ENCODE measurements around the gene RABGEF1. TPM values are rescaled to one million over a fixed set of nuclear protein-coding genes. Genes with fewer than 3 reads are reported as not detected.

The RABGEF1 gene
- total and polyA plus RNA-seq, 2 donors (not counting 3 experiments of a cell fraction or from before 2014, with no cell fraction given) = 11.6 to 15.5 TPM

DNA sequence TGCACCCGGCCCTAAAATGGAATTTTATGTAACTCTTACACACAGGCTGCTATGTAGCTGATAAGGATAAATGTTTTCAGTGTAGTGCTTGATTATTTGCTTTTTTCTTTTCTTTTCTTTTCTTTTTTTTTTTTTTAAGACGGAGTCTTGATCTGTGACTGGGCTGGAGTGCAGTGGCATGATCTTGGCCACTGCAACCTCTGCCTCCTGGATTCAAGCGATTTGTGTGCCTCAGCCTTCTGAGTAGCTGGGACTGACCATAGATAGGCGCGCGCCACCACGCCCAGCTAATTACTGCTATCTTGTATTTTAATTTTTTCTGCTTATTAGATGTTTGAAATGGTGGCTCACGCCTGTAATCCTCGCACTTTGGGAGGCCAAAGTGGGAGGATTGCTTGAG, 3.4 kb downstream of the RABGEF1 start:
- Histone ChIP-seq H3K4me1 (ENCODE audit: control insufficient read depth, extremely low read depth, insufficient read depth, low read length) (peaks cover 5% of the 10 kb centered on the region), H4K20me1 (replicated peaks; ENCODE audit: control insufficient read depth, extremely low read depth, insufficient read depth, low read length) (peaks cover 3% of the 10 kb centered on the region), H3K4me2 (ENCODE audit: insufficient read depth, low read length) (no peak overlapping the region), H3K36me3 (ENCODE audit: control insufficient read depth in 2 of 2, extremely low read depth in 1 of 2, insufficient read depth in 2 of 2, low read length in 2 of 2) (no peaks in the 10 kb centered on the region), H3K27me3 (ENCODE audit: control insufficient read depth in 2 of 2, insufficient read depth in 2 of 2, low read length in 2 of 2) (no peaks in the 10 kb centered on the region), H3K9ac (replicated peaks; ENCODE audit: extremely low read depth, insufficient read depth, low read length) (no peak overlapping the region), H3K4me3 (replicated peaks in 1 of 3; ENCODE audit: insufficient read depth in 1 of 3, low read depth in 1 of 3, low read length in 3 of 3) (no peak overlapping the region), H3K27ac (ENCODE audit: insufficient read depth, low read depth, low read length) (no peak overlapping the region), H3K9me3 (replicated peaks; ENCODE audit: control insufficient read depth, insufficient read depth, low read length) (no peaks in the 10 kb centered on the region), H3K79me2 (ENCODE audit: control insufficient read depth, insufficient read depth, low read length) (peaks cover 73% of the 10 kb centered on the region), H2AFZ (ENCODE audit: low read depth, low read length) (no peak overlapping the region), H3K9me1 (replicated peaks; ENCODE audit: control insufficient read depth, extremely low read depth, insufficient read depth, low read length) (no peaks in the 10 kb centered on the region)
- CTCF ChIA-PET = no interaction called here
- TF ChIP-seq FOS (IDR thresholded peaks at IDR 0.05; ENCODE audit: borderline replicate concordance, insufficient read depth, low read length) = no peak
- TF ChIP-seq GATA2 (IDR thresholded peaks at IDR 0.05; ENCODE audit: insufficient read depth, insufficient read length, low read depth, low read length) = no peak
- no peak for TF ChIP-seq POLR2A (IDR thresholded peaks at IDR 0.05; ENCODE audit: low read depth, low read length)
- TF ChIP-seq, protein P1, sequence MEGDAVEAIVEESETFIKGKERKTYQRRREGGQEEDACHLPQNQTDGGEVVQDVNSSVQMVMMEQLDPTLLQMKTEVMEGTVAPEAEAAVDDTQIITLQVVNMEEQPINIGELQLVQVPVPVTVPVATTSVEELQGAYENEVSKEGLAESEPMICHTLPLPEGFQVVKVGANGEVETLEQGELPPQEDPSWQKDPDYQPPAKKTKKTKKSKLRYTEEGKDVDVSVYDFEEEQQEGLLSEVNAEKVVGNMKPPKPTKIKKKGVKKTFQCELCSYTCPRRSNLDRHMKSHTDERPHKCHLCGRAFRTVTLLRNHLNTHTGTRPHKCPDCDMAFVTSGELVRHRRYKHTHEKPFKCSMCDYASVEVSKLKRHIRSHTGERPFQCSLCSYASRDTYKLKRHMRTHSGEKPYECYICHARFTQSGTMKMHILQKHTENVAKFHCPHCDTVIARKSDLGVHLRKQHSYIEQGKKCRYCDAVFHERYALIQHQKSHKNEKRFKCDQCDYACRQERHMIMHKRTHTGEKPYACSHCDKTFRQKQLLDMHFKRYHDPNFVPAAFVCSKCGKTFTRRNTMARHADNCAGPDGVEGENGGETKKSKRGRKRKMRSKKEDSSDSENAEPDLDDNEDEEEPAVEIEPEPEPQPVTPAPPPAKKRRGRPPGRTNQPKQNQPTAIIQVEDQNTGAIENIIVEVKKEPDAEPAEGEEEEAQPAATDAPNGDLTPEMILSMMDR (IDR thresholded peaks at IDR 0.05; ENCODE audit: extremely low read depth in 1 of 2, insufficient read depth in 1 of 2, low read depth in 1 of 2, low read length in 2 of 2) = no peak
- no peak for TF ChIP-seq MYC (IDR thresholded peaks at IDR 0.05; ENCODE audit: low read depth, low read length)
- TF ChIP-seq EZH2 (IDR thresholded peaks at IDR 0.05; ENCODE audit: borderline replicate concordance, low read depth, low read length, severe bottlenecking) = no peak
- TF ChIP-seq POLR2AphosphoS5 (IDR thresholded peaks at IDR 0.05; ENCODE audit: insufficient read depth, low read depth, low read length) = no peak
- TF ChIP-seq MAX (IDR thresholded peaks at IDR 0.05; ENCODE audit: insufficient read depth, insufficient read length) = no peak
- TF ChIP-seq JUN (IDR thresholded peaks at IDR 0.05; ENCODE audit: borderline replicate concordance, insufficient read depth, insufficient read length, low read depth) = no peak
- no TSS peak for BruUV-seq (replicated peaks)
- POLR2A ChIA-PET = no interaction called here
- intact Hi-C loops (cut with micrococcal nuclease) = loop anchor here (5.0 kb wide), 1 partner anchor 253 kb away; the partner anchor contains the start of genes SBDS and TYW1
- no peak for DNase-seq (ENCODE audit: low read depth, low spot score)
- dilution Hi-C loops (cut with MboI; ENCODE audit: extremely low pct_ligation_motif_present, low sequenced_read_pairs) = no loop called here
- FAIRE-seq = no peak

Measured in endothelial cell of umbilical vein (primary cell).